Vagina (tissue), 2 donors: Measurements from ENCODE around the gene FRYL.

Experiments
- CTCF ChIP-seq, 3 experiments: fragments of 450-650 bp in 2 of 3; fragments of 200-600 bp in 1 of 3; sonication (generic) in 1 of 3; IDR thresholded peaks; one replicate each; pipeline ENCODE4 v1.5.1; 2017 to 2019; ENCODE audit warnings: antibody characterized with exemption in 3 of 3, mild to moderate bottlenecking in 2 of 3, moderate library complexity in 2 of 3
- POLR2A ChIP-seq, 2 donors: fragments of 450-650 bp; IDR thresholded peaks; one replicate each; pipeline ENCODE4 v1.6.1; 2017; ENCODE audit warnings: antibody characterized with exemption in 2 of 2, mild to moderate bottlenecking in 2 of 2, moderate library complexity in 2 of 2

GRCh38 chr4:48664938-48665337 lies 115.1 kb downstream of the FRYL start:
- no peak for TF ChIP-seq CTCF (IDR thresholded peaks at IDR 0.05)
- TF ChIP-seq POLR2A (IDR thresholded peaks at IDR 0.05), result no peak
